ENCODE data around the gene PLA2G4D. TPM values are rescaled to one million over a fixed set of nuclear protein-coding genes. Genes with fewer than 3 reads are reported as not detected.

Gene PLA2G4D
- total RNA-seq, 1 donor from 2014 or later: 26.5 TPM

GRCh38 chr15:42090781-42091180, 3.6 kb downstream of the PLA2G4D start:
- Histone ChIP-seq H3K27ac (no peak overlapping the region), H3K27me3 (no peaks in the 10 kb centered on the region), H3K4me1 (peaks cover 11% of the 10 kb centered on the region), H3K4me3 (no peak overlapping the region), H3K9me3 (no peaks in the 10 kb centered on the region), H3K36me3 (no peaks in the 10 kb centered on the region)
- TF ChIP-seq CTCF (IDR thresholded peaks at IDR 0.05): no peak
- TF ChIP-seq POLR2AphosphoS5 (IDR thresholded peaks at IDR 0.05; ENCODE audit: insufficient read depth in 1 of 2, low read depth in 1 of 2): no peak
- no peak for TF ChIP-seq POLR2A (IDR thresholded peaks at IDR 0.05)
- intact Hi-C loops (cut with DNase I): no loop called here
- no peak for DNase-seq (ENCODE audit: extremely low spot score in 2 of 2)

GRCh38 chr15:42090370-42090769, 4.0 kb downstream of the PLA2G4D start:
- intact Hi-C loops (cut with DNase I): no loop called here
- Histone ChIP-seq H3K36me3 (no peaks in the 10 kb centered on the region), H3K27me3 (no peaks in the 10 kb centered on the region), H3K9me3 (no peaks in the 10 kb centered on the region), H3K4me1 (peaks cover 11% of the 10 kb centered on the region), H3K27ac (no peak overlapping the region), H3K4me3 (no peak overlapping the region)
- DNase-seq (ENCODE audit: extremely low spot score in 2 of 2): no peak
- TF ChIP-seq CTCF (IDR thresholded peaks at IDR 0.05) (no peak), POLR2AphosphoS5 (IDR thresholded peaks at IDR 0.05; ENCODE audit: insufficient read depth in 1 of 2, low read depth in 1 of 2) (no peak), POLR2A (IDR thresholded peaks at IDR 0.05) (no peak)

- no peak for DNase-seq (ENCODE audit: extremely low spot score in 2 of 2)
- H3K27ac ChIP-seq: no peak overlapping the region
- H3K4me1 ChIP-seq: peaks cover 11% of the 10 kb centered on the region
- no peaks in the 10 kb centered on the region for H3K36me3 ChIP-seq
- no peaks in the 10 kb centered on the region for H3K9me3 ChIP-seq
- TF ChIP-seq POLR2AphosphoS5 (IDR thresholded peaks at IDR 0.05; ENCODE audit: insufficient read depth in 1 of 2, low read depth in 1 of 2) (no peak), CTCF (IDR thresholded peaks at IDR 0.05) (no peak), POLR2A (IDR thresholded peaks at IDR 0.05) (no peak)
- intact Hi-C loops (cut with DNase I): no loop called here
- H3K4me3 ChIP-seq: no peak overlapping the region
- H3K27me3 ChIP-seq: no peaks in the 10 kb centered on the region
Observed at GRCh38 chr15:42089942-42090341, 4.4 kb downstream of the PLA2G4D start.

- DNase-seq (ENCODE audit: extremely low spot score in 2 of 2): no peak
- intact Hi-C loops (cut with DNase I): no loop called here
Observed at GRCh38 chr15:42088801-42089640, 5.3 kb downstream of the PLA2G4D start.

More at GRCh38 chr15:42088801-42089640, 5.3 kb downstream of the PLA2G4D start:
- peaks cover 19% of the 10 kb centered on the region for H3K4me1 ChIP-seq
- H3K4me3 ChIP-seq: no peak overlapping the region
- no peaks in the 10 kb centered on the region for H3K36me3 ChIP-seq
- H3K9me3 ChIP-seq: no peaks in the 10 kb centered on the region
- TF ChIP-seq CTCF (IDR thresholded peaks at IDR 0.05) (no peak), POLR2A (IDR thresholded peaks at IDR 0.05) (no peak), POLR2AphosphoS5 (IDR thresholded peaks at IDR 0.05; ENCODE audit: insufficient read depth in 1 of 2, low read depth in 1 of 2) (no peak)
- no peak overlapping the region for H3K27ac ChIP-seq
- H3K27me3 ChIP-seq: peaks cover 2% of the 10 kb centered on the region
